Lung (tissue), 12 donors: ENCODE measurements around the gene MAS1L. TPM values are rescaled to one million over a fixed set of nuclear protein-coding genes. Genes with fewer than 3 reads are reported as not detected.
"Not testable (repeated sequence)": the region's sequence is repeated elsewhere in the genome, so short reads cannot be mapped to it uniquely, and the experiment has no call there.

ENCODE experiments used
- ATAC-seq: fragments of 200-7000 bp; cut with Tn5 transposase; one replicate; pipeline ENCODE4 v1.9.1; 2020; ENCODE audit warnings: moderate number of reproducible peaks; ENCODE audit not compliant: insufficient read depth, low FRiP score
- DNase-seq, 3 donors: peaks; one replicate each; pipeline ENCODE4 v3.0.0-alpha.2; 2013 to 2017
- H3K27ac ChIP-seq, 2 donors: one replicate each; pipeline ENCODE4 v1.5.1; 2013; ENCODE audit warnings: mild to moderate bottlenecking in 2 of 2, moderate library complexity in 2 of 2, control low read depth in 1 of 2, inconsistent platforms in 1 of 2, low read depth in 1 of 2, low read length in 1 of 2
- H3K27me3 ChIP-seq, 3 donors: one replicate each; pipeline ENCODE4 v1.5.1; 2013; ENCODE audit warnings: low read length in 2 of 3; ENCODE audit not compliant: control insufficient read depth in 3 of 3, insufficient read depth in 3 of 3
- H3K36me3 ChIP-seq, 4 donors: one replicate each; pipeline ENCODE4 v1.5.1; 2013; ENCODE audit warnings: low read length in 4 of 4, mild to moderate bottlenecking in 1 of 4, moderate library complexity in 1 of 4; ENCODE audit not compliant: control insufficient read depth in 4 of 4, insufficient read depth in 4 of 4
- H3K4me1 ChIP-seq, 5 donors: one replicate each; pipeline ENCODE4 v1.5.1; 2013; ENCODE audit warnings: low read length in 5 of 5, mild to moderate bottlenecking in 2 of 5, moderate library complexity in 1 of 5; ENCODE audit not compliant: control insufficient read depth in 5 of 5, insufficient read depth in 5 of 5
- H3K4me3 ChIP-seq: one replicate; pipeline ENCODE4 v1.5.1; 2013; ENCODE audit warnings: mild to moderate bottlenecking, control low read depth, moderate library complexity
- H3K9ac ChIP-seq, 2 donors: one replicate each; pipeline ENCODE4 v1.5.1; 2013; ENCODE audit warnings: low read length in 2 of 2, control low read depth in 1 of 2; ENCODE audit not compliant: insufficient read depth in 1 of 2
- H3K9me3 ChIP-seq, 4 donors: one replicate each; pipeline ENCODE4 v1.5.1; 2013; ENCODE audit warnings: low read length in 3 of 4, mild to moderate bottlenecking in 1 of 4, moderate library complexity in 1 of 4; ENCODE audit not compliant: control insufficient read depth in 4 of 4, insufficient read depth in 3 of 4
- WGBS, 2 donors: extraction: QIAGEN DNeasy Blood & Tissue Kit; methylation state at CpG; one replicate each; pipeline ENCODE4 v1.1.7; 2013; 5-methylcytosine and 5-hydroxymethylcytosine counted together
- polyA plus RNA-seq, 2 donors: library from polyadenylated mRNA; stranded (reverse); fragments of 200-250 nt; gene quantifications; one replicate each; pipeline ENCODE4 v1.2.1, GENCODE V29; 2013
- total RNA-seq, 2 donors: library from RNA; depleted of rRNA in 1 of 2; stranded (reverse); fragments of >200 nt in 1 of 2; gene quantifications; one replicate each; pipeline ENCODE4 v1.2.1, GENCODE V29; 2014 to 2021
- TF ChIP-seq, protein P1 (sequence below): IDR thresholded peaks from 2 replicates; pipeline ENCODE4 v1.5.1; 2012; ENCODE audit warnings: mild to moderate bottlenecking; ENCODE audit errors: control extremely low read depth, extremely low read depth
- donor health status: control.
- donor health status: control.
- donor health status: Bipolar disorder and iron deficiency.
- donor health status: healthy.
- donor health status: DM: yes; HTN: yes; CAD: no.

MAS1L gene
- total and polyA plus RNA-seq, 4 donors = not detected

DNA sequence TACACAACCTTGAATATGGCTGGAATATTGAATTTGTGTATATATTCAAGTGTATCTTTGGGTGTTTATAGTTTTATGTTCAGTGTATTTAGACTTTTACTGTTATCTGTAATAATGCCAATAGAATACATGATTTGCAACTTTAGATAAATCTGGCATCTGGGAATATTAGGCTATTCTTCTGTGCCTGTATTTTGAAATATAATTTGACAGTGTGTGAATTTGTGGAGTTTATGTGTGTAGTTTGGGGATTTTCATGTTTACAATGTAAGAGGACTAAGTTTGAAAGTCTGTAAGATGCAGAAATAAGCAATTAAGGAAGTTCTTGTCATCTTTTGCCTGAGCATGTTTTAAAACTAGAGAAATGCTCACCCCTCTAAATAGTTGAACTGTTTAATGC is 48.8 kb downstream of the MAS1L start, which contains the start of gene OR10C1:
Gene OR10C1, plus strand, starts transcription at position 301 of the 400 bp plus-strand sequence. CDS start 710 bp downstream, outside the sequence.
- DNase-seq = no peak
- Histone ChIP-seq H3K9ac (no peak within 1 kb of the TSS), H3K27me3 (peaks cover 0 to 3% (median 0%) of the 10 kb centered on the region in 3 donors), H3K9me3 (no peaks in the 10 kb centered on the region), H3K4me3 (no peak within 1 kb of the TSS), H3K27ac (no peak within 1 kb of the TSS), H3K4me1 (no peaks in the 10 kb centered on the region), H3K36me3 (no peaks in the 10 kb centered on the region)
- ATAC-seq = no peak
- TF ChIP-seq, protein P1, sequence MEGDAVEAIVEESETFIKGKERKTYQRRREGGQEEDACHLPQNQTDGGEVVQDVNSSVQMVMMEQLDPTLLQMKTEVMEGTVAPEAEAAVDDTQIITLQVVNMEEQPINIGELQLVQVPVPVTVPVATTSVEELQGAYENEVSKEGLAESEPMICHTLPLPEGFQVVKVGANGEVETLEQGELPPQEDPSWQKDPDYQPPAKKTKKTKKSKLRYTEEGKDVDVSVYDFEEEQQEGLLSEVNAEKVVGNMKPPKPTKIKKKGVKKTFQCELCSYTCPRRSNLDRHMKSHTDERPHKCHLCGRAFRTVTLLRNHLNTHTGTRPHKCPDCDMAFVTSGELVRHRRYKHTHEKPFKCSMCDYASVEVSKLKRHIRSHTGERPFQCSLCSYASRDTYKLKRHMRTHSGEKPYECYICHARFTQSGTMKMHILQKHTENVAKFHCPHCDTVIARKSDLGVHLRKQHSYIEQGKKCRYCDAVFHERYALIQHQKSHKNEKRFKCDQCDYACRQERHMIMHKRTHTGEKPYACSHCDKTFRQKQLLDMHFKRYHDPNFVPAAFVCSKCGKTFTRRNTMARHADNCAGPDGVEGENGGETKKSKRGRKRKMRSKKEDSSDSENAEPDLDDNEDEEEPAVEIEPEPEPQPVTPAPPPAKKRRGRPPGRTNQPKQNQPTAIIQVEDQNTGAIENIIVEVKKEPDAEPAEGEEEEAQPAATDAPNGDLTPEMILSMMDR = no peak

DNA sequence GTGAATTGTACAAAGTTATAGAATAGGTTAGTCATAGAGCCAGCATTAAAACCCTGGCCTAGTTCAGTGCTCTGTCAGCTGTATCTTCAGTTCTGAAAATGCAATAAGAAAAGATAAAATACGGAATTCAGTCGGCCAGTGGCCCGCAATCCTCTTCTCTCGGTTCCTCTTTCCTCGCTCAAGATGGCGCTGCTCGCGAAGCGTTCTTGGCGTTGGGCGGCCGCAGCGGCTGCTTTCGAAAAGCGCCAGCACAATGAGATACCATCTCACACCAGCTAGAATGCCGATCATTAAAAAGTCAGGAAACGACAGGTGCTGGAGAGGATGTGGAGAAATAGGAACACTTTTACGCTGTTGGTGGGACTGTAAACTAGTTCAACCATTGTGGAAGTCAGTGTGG is 51.0 kb downstream of the MAS1L start:
- not testable (repeated sequence) for DNase-seq, H3K36me3 ChIP-seq, H3K27me3 ChIP-seq, ATAC-seq, H3K9ac ChIP-seq, H3K4me1 ChIP-seq, H3K4me3 ChIP-seq, H3K9me3 ChIP-seq, H3K27ac ChIP-seq
- WGBS, 2 donors = 69 to 72% methylated on average over 18 of the region's 18 CpGs

Other genes with a start within 250 kb of the MAS1L start
- gene OR14J1, start 186.3 kb downstream of the MAS1L start, total RNA-seq = under 1 TPM in 1 of 2 donors, not detected in 1; 0.20 TPM
- gene OR14J1, start 186.3 kb downstream of the MAS1L start, polyA plus RNA-seq = not detected
- gene OR5V1, start 119.1 kb downstream of the MAS1L start, total RNA-seq = not detected
- not detected for gene OR5V1, start 119.1 kb downstream of the MAS1L start, polyA plus RNA-seq
- gene OR12D3, start 112.7 kb downstream of the MAS1L start, total RNA-seq = not detected
- not detected for gene OR12D3, start 112.7 kb downstream of the MAS1L start, polyA plus RNA-seq
- gene OR12D2, start 92.3 kb downstream of the MAS1L start, total RNA-seq = under 1 TPM in 1 of 2 donors, not detected in 1; 0.17 TPM
- not detected for gene OR12D2, start 92.3 kb downstream of the MAS1L start, polyA plus RNA-seq
- not detected for gene OR12D1, start 73.0 kb downstream of the MAS1L start, total RNA-seq
- gene OR12D1, start 73.0 kb downstream of the MAS1L start, polyA plus RNA-seq = not detected
- not detected for gene OR10C1, start 48.6 kb downstream of the MAS1L start, total RNA-seq
- not detected for gene OR10C1, start 48.6 kb downstream of the MAS1L start, polyA plus RNA-seq
- gene OR11A1, start 30.9 kb downstream of the MAS1L start, total RNA-seq = not detected
- not detected for gene OR11A1, start 30.9 kb downstream of the MAS1L start, polyA plus RNA-seq
- not detected for gene OR2H1, start 30.8 kb downstream of the MAS1L start, total RNA-seq
- not detected for gene OR2H1, start 30.8 kb downstream of the MAS1L start, polyA plus RNA-seq
- 10 to 100 TPM in 1 of 2 donors, 1 to 10 TPM in 1; 2.1 to 15.1 TPM for gene UBD, start 71.8 kb upstream of the MAS1L start, total RNA-seq
- 10 to 100 TPM in 1 of 2 donors, 1 to 10 TPM in 1; 2.1 to 19.4 TPM for gene UBD, start 71.8 kb upstream of the MAS1L start, polyA plus RNA-seq
- not detected for gene OR2H2, start 97.2 kb upstream of the MAS1L start, total RNA-seq
- not detected for gene OR2H2, start 97.2 kb upstream of the MAS1L start, polyA plus RNA-seq
- 10 to 100 TPM; 28.4 to 35.7 TPM for gene GABBR1, start 145.2 kb upstream of the MAS1L start, total RNA-seq
- 10 to 100 TPM; 12.9 to 21.6 TPM for gene GABBR1, start 145.2 kb upstream of the MAS1L start, polyA plus RNA-seq
- not detected for gene MOG, start 169.1 kb upstream of the MAS1L start, total RNA-seq
- not detected for gene MOG, start 169.1 kb upstream of the MAS1L start, polyA plus RNA-seq
- gene ZFP57, start 193.2 kb upstream of the MAS1L start, total RNA-seq = 1 to 10 TPM in 1 of 2 donors, under 1 TPM in 1; 0.14 to 2.4 TPM
- 1 to 10 TPM in 1 of 2 donors, under 1 TPM in 1; 0.01 to 2.0 TPM for gene ZFP57, start 193.2 kb upstream of the MAS1L start, polyA plus RNA-seq
- gene HLA-F, start 235.5 kb upstream of the MAS1L start, total RNA-seq = 100 to 1,000 TPM in 1 of 2 donors, 10 to 100 TPM in 1; 76.2 to 102 TPM
- gene HLA-F, start 235.5 kb upstream of the MAS1L start, polyA plus RNA-seq = 100 to 1,000 TPM; 205 to 451 TPM